ELR (cell line): ENCODE results near the gene EMP3.

Source experiments
- DNase-seq: peaks from one replicate; pipeline ENCODE4 v3.0.0-alpha.2; 2015; ENCODE audit warnings: low read depth

Gene EMP3

DNA sequence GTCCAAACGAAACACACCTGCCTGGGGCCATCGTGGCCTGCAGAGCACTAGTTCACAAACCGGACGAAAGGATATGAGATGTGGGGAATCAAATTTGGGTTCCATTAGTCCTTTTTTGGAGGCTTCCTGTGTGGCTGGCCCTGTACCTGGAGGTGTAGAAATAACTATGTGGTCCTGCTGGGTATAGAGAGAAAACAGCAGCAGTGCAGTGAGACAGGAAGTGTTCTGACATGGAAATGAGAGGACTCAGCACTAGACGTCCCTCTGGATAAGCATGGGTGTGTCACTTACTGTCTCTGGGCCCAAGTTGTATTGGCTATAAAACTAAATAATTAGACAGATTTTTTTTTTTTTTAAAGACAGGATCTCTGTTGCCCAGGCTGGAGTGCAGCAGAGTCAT is 53.7 kb downstream of the EMP3 start:
- DNase-seq, result peak; percentile 41
